GM18508 (cell line): Measurements from ENCODE around the gene BLNK.

Experiments used
- ATAC-seq: cut with Tn5 transposase; IDR thresholded peaks from one replicate; pipeline ENCODE4 v1.9.1; 2021; ENCODE audit warnings: moderate number of reproducible peaks; ENCODE audit not compliant: insufficient read depth, unreplicated experiment

Gene BLNK

DNA sequence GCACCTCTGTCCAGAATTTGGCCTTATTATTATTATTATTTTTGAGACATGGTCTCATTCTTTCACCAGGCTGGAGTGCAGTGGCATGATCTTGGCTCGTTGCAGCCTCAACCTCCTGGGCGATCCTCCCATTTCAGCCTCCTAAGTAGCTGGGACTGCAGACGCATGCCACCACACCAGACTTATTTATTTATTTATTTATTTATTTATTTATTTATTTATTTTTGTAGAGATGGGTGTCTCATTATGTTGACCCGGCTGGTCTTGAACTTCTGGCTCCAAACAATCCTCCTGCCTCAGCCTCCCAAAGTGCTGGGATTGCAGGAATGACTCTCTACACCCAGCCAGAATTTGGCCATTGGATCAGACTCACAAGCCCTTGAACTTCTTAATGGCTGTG, 6.4 kb downstream of the BLNK start:
- no peak for ATAC-seq

DNA sequence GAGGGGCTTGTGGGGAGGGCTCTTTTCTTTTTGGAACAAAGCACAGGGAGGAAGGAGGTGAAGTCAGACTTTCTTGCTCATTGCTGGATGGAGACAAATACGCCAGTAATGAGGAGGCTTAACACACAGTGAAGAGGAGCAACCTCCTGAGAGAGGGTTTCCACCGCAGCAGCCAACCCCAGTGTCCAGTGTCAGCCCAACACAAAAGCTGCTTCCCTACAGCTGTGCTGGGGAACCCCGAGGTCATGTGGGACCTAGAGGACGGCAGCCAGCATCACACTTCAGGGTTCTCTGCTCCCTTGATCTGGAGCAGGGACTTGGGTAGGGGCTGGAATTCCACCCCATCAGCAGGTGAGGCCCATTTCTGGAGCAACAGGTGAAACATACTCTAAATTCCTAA, 7.7 kb downstream of the BLNK start:
- ATAC-seq = no peak

DNA sequence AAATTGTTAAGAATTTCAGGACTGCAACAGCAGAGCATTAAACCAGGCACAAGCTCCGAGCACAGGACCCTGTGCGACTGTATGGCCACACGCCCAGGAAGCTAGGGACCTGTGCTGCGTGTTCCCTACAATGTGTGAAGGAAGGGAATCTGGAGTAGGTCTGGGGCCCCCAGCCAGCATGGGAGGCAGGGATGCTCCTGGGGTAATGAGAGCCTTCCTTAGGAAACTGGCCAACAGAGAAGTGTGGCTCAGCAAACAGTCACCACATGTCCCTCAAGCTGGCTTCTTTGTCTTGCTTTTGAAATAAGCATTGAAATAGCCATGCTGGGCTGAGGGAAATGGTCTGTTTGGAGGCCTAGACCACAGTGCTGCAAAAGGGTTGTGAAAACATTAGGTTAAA, 8.2 kb downstream of the BLNK start:
- no peak for ATAC-seq

DNA sequence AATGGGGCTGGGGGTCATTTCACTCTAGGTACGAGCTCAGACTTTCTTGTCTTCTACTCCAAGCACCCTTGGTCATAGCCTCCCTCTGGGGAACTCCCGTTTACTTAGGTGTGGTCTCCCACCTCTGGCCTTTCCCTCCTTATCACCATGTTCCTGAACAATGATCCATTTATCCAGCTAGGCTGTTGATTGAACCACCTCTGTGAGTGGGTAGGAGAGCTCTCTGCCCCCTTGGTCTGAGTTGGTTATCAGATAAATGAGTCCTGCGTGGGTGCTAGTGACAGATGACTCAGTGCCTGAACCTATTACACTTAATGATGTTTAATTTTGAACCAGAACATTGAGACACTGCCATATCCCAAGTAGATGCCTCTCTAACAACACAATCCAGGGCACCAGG, 9.4 kb downstream of the BLNK start:
- ATAC-seq = no peak

DNA sequence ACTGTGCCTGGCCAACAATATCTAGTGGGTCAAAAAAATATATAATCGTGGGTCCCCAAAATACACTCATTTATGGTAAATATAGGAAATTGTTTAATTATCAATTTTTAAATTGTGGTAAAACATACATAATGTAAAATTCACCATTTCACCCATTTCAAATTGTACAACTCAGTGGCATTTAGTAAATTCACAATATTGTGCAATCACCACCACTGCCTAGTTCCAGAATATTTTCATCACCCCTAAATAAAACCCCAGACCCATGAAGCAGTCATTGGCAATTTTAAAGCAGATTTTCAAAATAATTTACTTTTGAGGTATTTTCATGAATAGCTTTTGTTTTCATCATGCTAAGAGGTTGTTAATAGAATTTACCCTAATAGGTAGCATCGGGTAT, 10.2 kb downstream of the BLNK start:
- ATAC-seq = no peak

DNA sequence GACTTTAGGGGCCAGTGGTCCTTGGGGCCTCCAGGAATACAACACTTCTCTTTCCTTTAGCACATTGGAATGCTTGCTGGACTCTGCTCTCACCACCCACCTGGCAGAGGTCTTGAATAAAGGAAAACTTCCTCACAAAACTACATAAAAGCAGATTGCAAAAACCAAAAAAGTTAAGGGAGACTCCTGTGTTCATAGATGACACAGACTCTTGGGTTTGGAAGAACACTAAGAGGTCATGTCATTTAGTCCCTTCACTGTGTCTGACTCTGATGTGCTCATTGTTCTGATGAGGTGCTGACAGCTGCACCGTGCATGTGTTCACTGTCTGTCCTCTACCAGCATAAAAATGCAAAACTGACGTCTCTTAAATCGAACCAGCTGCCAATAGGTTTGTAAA, 11.4 kb downstream of the BLNK start:
- ATAC-seq = no peak

DNA sequence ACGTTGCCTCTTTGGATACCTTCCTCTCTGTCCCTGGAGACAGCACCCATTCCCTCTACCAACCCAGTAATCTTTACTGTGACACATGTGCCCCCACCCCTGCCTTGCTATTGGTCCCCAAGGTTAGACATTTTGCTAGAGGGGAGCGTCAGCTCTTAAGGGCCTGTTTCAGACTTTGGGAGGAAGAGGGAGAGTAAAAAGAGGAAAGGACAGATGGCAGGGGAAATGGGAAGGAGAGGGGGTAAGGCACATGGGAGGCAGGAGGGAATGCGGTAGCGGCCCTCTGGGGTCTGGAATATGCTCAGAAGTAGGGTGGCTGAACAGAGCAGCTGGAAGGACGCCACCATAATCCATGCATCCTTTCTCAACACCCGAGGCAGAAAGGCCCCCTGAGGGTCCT, 12.2 kb downstream of the BLNK start:
- ATAC-seq = no peak

DNA sequence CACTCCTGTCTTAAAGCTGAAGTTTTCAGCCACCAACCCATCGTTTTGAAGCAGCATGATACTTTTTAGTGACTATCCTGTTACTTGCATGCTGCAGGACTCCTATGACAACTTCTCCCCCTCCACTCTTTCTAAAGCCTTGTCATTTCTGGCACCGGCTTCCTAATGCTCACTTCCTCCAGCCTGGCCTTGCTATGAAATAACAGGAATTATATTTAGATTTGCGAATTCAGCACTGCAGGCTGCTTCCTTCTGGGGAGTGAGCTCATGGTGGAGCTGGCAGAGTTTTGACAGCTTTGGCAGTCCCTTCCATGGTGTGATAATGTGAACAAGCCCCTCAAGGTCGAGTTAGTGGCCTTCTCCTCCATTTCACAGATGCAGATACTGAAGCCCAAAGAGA, 13.4 kb downstream of the BLNK start:
- ATAC-seq = no peak

DNA sequence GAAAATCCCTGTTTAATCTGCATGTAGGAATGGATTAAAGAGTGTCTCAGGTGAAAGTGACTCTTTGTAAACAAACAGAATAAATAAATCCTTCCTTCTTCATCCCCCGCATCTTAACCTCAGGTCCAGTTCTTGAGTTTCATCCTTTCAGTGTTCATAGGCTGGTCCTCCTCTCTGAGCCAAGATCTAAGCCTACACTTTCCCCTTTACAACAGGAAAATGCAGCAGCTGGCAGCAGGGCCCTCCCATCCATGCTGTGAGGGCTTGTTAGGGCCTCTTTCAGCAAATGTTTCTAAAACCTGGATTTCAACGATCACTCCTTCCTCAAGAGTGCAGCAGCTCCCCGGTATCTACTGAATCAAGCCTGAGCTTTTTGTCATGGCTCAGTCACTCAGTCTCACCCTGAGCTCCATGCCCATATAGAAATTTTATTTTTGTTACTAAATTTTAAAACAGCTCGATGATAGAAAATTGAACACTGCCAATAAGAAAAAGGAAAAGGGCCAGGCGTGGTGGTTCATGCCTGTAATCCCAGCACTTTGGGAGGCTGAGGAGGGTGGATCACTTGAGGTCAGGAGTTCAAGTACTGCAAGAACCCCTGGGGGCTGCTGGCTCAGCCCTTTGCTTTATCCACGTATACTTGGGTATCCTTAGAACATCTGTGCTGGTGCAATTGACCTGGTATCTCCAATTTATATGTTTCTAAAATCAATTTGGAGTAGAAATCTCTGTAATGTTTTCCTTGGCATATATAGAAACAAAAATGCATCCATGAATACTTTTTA, 15.6 kb downstream of the BLNK start:
- no peak for ATAC-seq

DNA sequence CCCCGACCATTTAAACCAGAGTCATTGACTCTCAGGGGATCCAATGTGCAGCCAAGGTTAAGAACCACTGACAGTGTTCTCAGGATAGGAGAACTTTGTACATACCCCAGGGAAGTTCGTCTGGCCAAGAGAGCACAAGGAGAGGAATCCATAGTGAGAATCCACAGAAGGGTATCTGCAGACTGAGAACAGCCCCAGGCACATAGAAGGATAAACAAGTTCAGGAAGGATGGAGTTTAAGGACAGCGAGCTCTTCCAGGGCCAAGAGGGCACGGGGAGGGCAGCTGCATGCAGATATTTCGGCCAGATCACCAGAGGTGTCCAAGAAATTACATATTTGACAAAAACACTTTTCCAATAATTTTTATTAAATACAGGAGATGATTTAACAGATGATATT, 16.4 kb downstream of the BLNK start:
- no peak for ATAC-seq

DNA sequence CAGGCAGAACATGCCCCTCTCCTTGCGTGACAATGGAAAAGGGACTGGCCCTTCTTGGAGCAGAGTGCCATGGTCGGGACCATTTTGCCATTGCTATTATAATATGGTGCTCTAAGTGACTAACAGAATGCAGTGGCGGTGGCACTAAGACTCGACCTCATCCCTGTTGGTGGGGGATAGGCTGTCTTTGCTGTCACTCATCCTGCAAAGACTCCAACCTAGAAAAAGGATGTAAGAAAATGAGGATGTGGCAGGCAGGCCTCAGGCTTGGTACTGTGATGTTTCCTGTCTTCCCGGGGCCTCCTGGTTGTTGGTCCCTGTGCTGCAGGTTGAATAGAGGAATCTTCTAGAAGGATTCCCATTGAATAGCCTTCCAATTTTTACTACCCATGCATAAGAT, 18.6 kb downstream of the BLNK start:
- ATAC-seq = no peak

DNA sequence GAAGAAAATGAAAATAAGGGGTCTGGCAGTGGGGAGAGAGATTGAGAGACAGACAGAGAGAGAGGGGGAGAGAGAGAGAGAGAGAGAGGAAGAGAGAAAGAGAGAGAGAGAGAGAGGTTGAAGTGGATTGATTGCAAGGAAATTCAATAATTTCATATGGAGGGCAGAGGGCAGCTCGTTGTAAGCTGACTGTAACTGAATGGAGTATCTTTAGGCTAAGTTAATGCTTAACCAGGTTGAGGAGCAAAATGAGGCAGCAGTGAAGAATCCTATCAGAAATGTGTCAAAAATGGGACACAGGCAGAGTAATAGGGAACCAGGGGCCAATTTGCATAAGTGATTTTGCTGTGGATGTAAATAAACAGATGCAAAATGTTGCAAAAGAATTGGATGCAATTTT, 21.0 kb downstream of the BLNK start:
- no peak for ATAC-seq

DNA sequence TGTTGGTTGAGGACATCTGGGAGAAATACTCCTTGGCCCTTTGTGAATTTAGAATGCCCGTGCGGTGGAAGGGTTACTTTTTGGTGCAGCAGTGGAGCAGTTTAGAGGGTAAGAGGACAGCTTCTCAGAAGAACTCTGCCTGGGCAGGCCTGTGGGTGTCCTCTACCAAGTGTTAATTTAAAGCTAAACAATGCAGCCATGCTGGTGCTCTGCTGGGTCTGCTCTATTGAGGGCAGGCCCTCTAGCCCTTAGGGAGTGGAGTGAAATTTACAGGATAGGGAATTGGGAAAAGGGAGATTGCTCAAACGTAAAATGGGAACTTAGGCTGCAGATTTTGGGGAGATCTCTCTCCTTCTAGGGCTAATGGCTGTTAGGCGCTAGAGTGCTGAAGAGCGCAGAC, 22.1 kb downstream of the BLNK start:
- ATAC-seq = no peak

DNA sequence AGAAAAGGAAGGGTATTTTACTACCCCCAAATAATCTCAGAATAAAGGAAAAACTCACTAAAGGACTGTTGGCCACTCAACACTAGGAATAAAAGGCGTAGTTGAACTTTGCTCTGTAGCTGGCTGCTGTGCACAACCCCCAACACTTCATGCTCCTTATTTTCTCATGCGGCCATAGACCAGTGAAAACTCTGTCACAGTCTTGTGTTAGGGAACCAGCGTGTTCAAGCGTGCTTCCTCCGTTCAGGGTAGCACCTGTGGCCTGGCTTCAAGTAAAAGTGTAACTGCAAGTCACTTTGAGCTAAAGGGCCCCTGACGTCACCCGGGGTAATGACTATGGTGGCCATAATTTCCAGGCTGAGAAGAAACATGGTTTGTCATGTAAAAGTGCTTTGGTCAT, 27.0 kb downstream of the BLNK start:
- peak; percentile 84 for ATAC-seq

DNA sequence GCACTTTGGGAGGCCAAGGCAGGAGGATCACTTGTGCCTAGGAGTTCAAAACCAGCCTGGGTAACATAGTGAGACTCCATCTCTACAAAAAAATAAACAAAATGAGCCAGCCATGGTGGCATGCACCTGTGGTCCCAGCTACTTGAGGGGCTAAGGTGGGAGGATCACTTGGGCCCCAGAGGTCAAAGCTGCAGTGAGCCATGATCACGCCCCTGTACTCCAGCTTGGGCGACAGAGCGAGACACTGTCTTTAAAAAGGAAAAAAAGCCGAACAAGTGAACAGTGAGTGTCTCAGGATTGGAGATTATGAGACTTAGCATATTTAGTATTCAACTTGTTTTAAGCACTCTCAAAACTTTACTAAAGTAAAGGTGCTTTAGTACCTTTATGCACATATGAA, 28.1 kb downstream of the BLNK start:
- ATAC-seq = no peak

DNA sequence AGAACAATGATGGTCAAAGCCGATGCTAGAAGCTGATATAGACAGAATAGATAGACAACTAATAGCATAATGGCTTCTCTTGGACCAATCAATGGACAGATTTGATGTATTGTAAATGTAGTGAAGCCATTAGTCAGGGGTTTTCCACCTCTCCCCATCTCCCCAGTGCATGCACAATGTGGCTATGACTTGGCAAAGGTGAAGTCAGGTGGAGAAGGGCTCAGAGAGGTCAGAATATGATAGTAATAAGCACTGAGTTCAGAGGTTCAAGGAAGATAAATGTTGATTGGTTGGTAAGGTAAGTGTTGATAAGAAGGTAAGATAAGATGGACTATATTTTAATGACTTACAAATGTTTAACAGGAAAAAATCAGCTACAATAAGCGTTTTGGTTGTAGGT, 28.5 kb downstream of the BLNK start:
- no peak for ATAC-seq

DNA sequence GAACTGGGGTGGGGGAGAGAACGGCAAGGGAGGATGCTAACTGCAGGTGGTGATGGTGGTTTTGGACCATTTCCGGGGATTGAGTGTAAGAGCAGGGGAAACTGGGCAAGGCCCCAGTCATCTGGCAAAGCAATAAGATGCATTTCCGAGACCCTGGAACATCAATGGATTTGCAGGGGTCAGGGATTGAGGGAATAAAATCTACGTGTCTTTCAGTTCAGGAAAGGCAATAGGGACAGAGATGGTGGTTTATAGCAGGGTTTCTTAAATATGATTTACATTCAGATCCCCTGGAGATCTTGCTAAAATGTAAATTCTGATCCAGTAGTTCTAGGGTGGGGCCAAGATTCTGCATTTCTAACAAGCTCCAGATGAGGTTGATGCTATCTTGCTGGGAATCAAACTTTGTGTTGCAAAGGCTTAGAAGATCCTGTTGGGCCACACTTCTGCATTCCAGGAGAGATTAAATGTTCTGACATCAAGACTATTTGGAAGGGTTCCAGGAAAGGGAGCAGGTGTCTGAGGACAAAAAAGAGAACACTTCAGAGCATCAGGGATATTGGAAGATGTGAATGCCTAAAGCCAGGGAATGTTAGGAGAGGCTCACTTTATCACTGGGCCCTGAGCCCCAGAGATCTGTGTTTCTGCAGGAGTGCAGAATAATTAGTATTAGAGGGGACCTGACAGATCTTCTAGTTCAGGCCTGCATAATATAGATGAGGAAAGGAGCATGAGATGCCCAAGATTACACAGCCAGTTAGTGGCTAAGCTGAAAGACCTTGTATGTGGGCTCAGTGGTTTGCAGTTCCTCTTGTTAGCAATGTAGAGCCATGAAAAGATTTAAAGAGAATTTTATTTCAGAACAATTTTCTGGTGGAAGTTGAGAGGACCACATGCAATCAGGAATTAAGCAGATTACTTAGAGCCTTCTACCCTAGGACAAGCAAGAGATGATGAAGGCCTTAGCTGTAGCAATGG, 32.4 kb downstream of the BLNK start:
- no peak for ATAC-seq

DNA sequence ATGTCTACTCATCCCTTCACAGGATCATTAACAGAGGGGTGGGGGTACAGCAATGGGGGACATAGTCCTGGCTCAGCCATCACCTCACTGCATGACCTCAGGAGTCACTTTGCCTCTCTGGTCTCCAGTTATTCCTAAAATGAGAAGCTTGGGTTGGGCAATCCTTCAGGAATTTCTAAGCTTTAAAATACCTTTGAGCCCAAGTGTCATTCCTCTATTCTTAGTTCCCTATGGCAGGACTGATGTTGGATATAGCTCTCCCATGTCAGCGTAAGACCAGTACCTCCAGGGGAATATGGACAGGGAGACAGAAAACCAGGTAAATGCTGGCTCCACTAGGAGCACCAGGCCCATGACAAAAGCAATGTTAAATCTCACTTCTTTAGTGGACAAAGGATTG, 34.5 kb downstream of the BLNK start:
- ATAC-seq = no peak

DNA sequence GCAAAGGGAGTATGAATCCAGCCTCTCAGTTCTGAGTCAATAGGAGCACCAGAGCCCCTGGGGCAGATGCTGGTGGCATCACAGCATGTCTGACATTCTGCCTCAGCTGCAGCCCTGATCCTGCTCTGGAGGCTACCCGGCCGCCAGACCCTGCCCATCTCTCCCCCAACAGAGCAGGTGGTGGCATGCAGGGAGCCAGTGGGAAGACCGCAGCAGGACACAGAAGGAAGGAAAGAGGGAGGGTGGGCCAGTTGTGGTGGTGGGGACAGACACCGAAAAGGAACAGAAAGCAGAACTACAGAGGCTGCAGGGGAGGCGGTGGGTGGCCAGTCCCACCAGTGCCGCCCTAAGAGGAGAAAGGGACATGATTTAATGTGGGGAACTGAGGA, 35.3 kb downstream of the BLNK start:
- no peak for ATAC-seq

DNA sequence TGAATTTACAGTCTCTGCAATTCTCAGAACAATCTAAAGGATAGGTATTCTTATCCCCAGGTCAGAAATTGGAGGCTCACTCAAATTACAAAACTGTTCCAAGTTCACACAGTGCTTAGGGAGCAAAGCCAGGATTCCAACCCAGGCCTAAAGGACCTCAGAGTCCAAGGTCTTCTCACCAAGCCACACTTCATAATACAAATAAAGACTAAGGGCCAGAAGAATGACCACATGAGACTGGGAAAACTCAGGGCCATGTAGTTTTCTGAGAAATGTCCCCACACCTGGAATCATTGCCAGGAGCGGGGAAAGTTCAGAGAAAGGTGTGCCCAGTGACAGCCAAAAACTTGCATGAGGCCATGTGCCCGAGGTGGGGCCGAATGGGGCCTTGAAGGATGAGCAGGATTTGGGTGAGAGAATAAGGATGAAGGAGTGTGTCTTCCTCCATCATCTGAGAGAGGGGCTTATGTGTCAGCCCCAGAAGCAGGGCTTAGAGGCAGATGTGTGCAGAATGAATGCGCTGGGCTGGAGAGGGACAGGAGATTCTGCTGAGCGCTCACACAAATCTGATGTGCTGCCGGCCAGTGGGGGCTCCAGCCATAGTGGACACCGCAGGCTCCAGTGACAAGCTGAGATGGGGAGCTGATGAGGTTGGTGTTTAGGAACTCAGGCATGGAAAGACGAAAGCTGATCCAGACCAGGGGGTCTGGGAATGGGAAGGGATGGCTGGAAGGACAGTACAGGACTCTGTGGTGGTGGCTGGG, 35.9 kb downstream of the BLNK start:
- ATAC-seq = no peak

DNA sequence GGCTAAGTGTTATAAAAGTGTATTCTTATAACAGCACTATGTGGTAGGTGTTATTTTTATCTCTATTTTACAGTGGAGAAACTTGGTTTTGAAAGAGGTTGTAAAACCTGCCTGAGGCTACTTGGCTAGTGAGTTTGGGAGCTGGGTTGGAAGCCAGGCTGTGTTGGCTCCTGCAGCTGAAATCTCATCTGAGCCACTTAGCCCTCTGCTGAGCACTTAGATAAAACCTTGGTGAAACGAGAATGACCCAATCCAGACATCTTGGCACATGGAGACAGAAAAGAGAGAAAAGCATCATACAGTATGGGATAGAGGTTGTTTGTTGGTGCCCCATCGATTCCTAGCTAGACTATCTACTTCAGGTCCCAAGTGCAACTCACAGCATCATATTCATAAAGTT, 37.4 kb downstream of the BLNK start:
- ATAC-seq = no peak
